ENCODE results near the gene ATF7IP2. TPM values are rescaled to one million over a fixed set of nuclear protein-coding genes. Genes with fewer than 3 reads are reported as not detected.

Gene ATF7IP2
- total and polyA plus RNA-seq, 9 donors, result 3.1 to 10.9 (median 5.3) TPM

DNA sequence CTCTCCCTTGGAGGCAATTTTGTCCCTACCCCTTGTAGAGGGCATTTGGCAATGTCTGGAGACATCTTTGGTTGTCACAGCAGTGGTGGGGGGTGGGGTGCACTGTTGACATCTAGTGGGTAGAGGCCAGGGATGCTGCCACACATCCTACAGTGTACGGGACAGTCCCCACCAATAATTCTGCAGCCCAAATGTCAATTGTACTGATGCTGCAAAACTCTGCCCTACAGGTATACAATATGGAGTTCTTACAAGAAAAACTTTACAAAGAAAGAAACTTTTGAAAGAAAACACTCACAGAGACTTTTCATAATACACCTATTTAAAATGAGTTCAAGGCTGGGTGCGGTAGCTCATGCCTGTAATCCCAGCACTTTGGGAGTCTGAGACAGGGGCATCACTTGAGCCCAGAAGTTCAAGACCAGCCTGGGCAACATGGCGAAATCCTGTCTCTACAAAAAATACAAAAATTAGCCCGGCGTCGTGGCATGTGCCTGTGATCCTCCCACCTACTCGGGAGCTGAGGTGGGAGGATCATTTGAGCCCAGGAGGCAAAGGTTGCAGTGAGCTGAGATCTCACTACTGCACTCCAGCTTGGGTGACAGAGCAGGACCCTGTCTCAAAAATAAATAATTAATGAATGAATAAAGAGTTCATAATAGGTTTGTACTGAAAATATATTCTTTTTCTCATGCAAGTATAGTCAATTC, 135.2 kb downstream of the ATF7IP2 start:
- Histone ChIP-seq H3K4me3 (ENCODE audit: low read length) (no peak overlapping the region), H3K4me1 (ENCODE audit: control insufficient read depth, insufficient read depth, low read length) (no peaks in the 10 kb centered on the region), H3K27ac (ENCODE audit: low read length) (no peak overlapping the region), H3K36me3 (ENCODE audit: control insufficient read depth, insufficient read depth, low read length) (peaks cover 24% of the 10 kb centered on the region), H3K27me3 (ENCODE audit: control insufficient read depth, insufficient read depth, low read length) (no peaks in the 10 kb centered on the region), H3K9me3 (replicated peaks; ENCODE audit: control insufficient read depth, low read depth, low read length) (no peaks in the 10 kb centered on the region)
- no peak for DNase-seq
- WGBS (ENCODE audit: insufficient coverage), result 78% methylated on average over 1 of the region's 7 CpGs

DNA sequence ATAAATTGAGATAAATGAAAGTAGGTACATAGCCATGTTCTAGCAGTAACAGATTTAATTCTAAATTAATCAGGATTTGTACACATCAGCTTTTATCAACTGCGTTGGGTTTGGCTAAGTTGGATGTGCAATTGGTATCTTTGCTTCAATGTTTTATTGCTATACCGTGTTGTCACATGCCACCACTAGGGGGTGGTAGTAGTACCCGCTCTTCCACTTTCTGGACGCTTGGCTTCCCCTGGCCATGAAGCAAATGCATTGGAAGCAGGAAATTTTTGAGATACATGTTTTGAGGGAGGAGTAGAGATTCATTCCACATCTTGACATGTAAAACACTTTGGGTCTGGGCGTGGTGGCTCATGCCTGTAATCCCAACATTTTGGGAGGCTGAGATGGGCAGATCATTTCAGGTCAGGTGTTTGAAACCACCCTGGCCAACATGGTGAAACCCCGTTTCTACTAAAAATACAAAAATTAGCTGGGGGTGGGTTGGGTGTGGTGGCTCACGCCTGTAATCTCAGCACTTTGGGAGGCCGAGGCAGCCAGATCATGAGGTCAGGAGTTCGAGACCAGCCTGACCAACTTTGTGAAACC, 135.9 kb downstream of the ATF7IP2 start:
- Histone ChIP-seq H3K4me1 (ENCODE audit: control insufficient read depth, insufficient read depth, low read length) (no peaks in the 10 kb centered on the region), H3K4me3 (ENCODE audit: low read length) (no peak overlapping the region), H3K27ac (ENCODE audit: low read length) (no peak overlapping the region), H3K27me3 (ENCODE audit: control insufficient read depth, insufficient read depth, low read length) (no peaks in the 10 kb centered on the region), H3K9me3 (replicated peaks; ENCODE audit: control insufficient read depth, low read depth, low read length) (no peaks in the 10 kb centered on the region), H3K36me3 (ENCODE audit: control insufficient read depth, insufficient read depth, low read length) (peaks cover 31% of the 10 kb centered on the region)
- peak; percentile 79 for DNase-seq
- WGBS (ENCODE audit: insufficient coverage), result 0% methylated on average over 2 of the region's 9 CpGs

DNA sequence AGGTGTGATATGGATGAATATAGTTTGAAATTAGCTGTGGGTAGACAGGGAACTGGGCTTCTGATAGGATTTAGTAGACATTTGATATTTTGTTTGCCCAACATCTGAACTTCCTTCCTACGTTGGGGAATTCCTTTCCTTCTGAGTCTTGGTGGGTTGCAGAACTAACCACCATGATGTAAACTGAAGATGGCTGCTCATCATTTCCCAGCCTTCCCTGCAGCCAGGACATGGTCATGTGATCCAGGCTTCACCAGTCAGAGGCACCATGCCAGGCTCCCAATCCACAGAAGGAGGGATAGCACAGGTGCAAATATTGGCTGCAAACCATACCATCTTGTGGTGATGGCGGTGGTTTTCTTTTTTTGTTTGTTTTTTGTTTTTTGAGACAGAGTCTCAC, 137.1 kb downstream of the ATF7IP2 start:
- no peak overlapping the region for H3K4me3 ChIP-seq (ENCODE audit: low read length)
- H3K27ac ChIP-seq (ENCODE audit: low read length), result no peak overlapping the region
- WGBS (ENCODE audit: insufficient coverage), result 80% methylated on average over 1 of the region's 2 CpGs
- H3K27me3 ChIP-seq (ENCODE audit: control insufficient read depth, insufficient read depth, low read length), result no peaks in the 10 kb centered on the region
- H3K4me1 ChIP-seq (ENCODE audit: control insufficient read depth, insufficient read depth, low read length), result no peaks in the 10 kb centered on the region
- DNase-seq, result no peak
- no peaks in the 10 kb centered on the region for H3K9me3 ChIP-seq (replicated peaks; ENCODE audit: control insufficient read depth, low read depth, low read length)
- H3K36me3 ChIP-seq (ENCODE audit: control insufficient read depth, insufficient read depth, low read length), result peaks cover 40% of the 10 kb centered on the region

DNA sequence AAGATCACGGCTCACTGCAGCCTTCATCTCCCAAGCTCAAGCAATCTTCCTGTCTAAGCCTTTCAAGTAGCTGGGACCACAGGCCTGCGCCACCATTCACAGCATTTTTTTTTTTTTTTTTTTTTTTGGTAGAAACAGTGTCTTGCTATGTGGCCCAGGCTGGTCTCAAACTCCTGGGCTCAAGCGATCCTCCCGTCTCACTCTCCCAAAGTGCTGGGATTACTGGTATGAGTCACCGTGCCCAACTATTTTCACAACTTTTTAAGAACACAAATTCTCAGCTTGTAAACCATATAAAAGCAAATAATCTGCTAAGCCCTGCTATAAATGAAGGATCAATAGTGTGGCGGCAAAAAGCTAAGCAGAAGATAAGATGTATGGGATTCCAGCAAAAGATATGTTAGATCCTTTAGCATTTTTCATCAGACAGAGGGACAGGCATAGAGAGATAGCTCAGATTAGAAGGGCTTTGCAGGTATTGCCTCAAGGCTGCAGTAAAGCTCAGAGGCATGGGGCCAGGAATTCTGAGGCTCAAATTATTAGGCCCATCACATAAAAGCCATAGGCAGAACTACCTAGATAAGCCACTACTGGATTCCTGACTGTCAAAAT, 139.5 kb downstream of the ATF7IP2 start:
- 95% methylated on average over 3 of the region's 6 CpGs for WGBS (ENCODE audit: insufficient coverage)
- DNase-seq, result no peak
- Histone ChIP-seq H3K4me3 (ENCODE audit: low read length) (no peak overlapping the region), H3K27ac (ENCODE audit: low read length) (no peak overlapping the region), H3K9me3 (replicated peaks; ENCODE audit: control insufficient read depth, low read depth, low read length) (no peaks in the 10 kb centered on the region), H3K36me3 (ENCODE audit: control insufficient read depth, insufficient read depth, low read length) (peaks cover 53% of the 10 kb centered on the region), H3K4me1 (ENCODE audit: control insufficient read depth, insufficient read depth, low read length) (no peaks in the 10 kb centered on the region), H3K27me3 (ENCODE audit: control insufficient read depth, insufficient read depth, low read length) (no peaks in the 10 kb centered on the region)

DNA sequence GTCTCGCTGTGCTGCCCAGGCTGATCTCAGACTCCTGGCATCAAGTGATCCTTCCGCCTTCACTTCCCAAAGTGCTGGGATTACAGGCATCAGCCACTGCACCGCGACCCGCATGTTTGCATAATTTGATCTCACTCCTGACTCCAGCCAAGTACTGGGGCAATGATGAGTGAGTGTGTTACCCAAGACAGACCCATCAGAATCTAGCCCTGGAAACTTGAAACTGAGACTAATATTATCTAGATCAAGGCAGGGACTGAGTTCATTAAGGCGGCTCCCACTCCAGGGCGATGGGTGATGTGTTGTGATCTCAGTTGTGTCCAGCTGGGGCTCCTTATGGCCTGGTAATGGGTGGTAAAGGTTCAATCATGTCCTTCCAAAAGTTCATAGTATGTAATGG, 141.1 kb downstream of the ATF7IP2 start:
- no CpG with 5 or more reads among the region's 7 CpGs for WGBS (ENCODE audit: insufficient coverage)
- Histone ChIP-seq H3K9me3 (replicated peaks; ENCODE audit: control insufficient read depth, low read depth, low read length) (no peaks in the 10 kb centered on the region), H3K4me3 (ENCODE audit: low read length) (no peak overlapping the region), H3K36me3 (ENCODE audit: control insufficient read depth, insufficient read depth, low read length) (peaks cover 60% of the 10 kb centered on the region), H3K27ac (ENCODE audit: low read length) (no peak overlapping the region), H3K27me3 (ENCODE audit: control insufficient read depth, insufficient read depth, low read length) (no peaks in the 10 kb centered on the region), H3K4me1 (ENCODE audit: control insufficient read depth, insufficient read depth, low read length) (no peaks in the 10 kb centered on the region)
- no peak for DNase-seq

DNA sequence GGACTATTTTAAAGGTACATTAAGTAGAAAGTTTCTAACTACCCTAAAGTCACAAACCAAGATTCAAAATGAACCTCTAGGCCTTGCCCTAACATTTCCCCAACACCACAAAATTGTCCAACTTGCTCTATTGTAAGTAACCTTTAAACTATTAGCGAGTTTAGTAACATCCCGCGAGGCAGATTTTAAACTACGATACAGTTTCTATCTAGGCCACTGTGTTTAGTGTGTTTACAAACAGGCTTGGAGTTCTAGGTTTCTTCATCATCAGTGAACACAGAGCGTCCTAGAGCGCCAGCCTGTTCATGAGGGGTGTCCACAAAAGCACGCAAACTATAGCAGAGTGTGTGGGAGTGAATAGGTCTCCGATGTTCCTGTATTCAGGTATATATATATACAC, 142.8 kb downstream of the ATF7IP2 start:
- Histone ChIP-seq H3K36me3 (ENCODE audit: control insufficient read depth, insufficient read depth, low read length) (peaks cover 65% of the 10 kb centered on the region), H3K27me3 (ENCODE audit: control insufficient read depth, insufficient read depth, low read length) (no peaks in the 10 kb centered on the region), H3K4me1 (ENCODE audit: control insufficient read depth, insufficient read depth, low read length) (no peaks in the 10 kb centered on the region), H3K27ac (ENCODE audit: low read length) (no peak overlapping the region), H3K9me3 (replicated peaks; ENCODE audit: control insufficient read depth, low read depth, low read length) (no peaks in the 10 kb centered on the region), H3K4me3 (ENCODE audit: low read length) (no peak overlapping the region)
- no peak for DNase-seq
- 100% methylated on average over 1 of the region's 8 CpGs for WGBS (ENCODE audit: insufficient coverage)

DNA sequence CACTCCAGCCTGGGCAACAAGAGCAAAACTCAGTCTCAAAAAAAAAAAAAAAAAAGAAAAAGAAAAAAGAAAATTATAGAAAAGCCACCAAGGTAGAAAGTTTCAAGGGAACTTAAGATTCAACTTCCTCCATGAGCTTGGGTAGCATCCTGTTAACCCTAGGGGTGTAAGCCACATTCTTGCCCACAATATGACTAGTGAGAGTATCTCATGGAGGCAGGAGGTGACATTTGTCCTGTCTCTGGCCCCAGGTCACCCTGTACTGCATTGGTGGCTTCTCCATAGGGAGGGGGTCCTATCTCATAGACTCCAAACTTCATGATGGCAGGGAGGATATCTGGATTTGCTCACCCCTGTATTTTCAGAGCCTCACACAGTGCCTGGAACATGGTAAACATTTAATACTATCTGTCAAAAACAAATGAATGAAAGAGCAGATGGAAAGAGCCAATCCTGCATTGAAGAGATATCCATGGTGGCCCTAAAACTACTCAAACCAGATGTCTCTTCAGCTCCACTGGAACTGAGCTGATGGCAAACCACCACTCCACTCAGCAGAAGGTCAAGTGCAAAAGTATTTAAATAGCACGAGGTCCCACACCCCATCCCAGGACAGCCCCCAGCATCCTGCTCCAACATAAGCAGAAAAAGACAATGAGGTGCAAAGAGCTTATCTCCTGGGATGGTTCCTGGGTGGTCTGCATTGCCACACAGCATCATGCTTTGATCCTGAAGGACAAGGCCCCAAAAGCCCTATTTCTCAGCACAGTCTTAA, 144.2 kb downstream of the ATF7IP2 start:
- Histone ChIP-seq H3K27ac (ENCODE audit: low read length) (no peak overlapping the region), H3K4me1 (ENCODE audit: control insufficient read depth, insufficient read depth, low read length) (no peaks in the 10 kb centered on the region), H3K9me3 (replicated peaks; ENCODE audit: control insufficient read depth, low read depth, low read length) (no peaks in the 10 kb centered on the region), H3K27me3 (ENCODE audit: control insufficient read depth, insufficient read depth, low read length) (no peaks in the 10 kb centered on the region), H3K36me3 (ENCODE audit: control insufficient read depth, insufficient read depth, low read length) (peaks cover 60% of the 10 kb centered on the region), H3K4me3 (ENCODE audit: low read length) (no peak overlapping the region)
- 50% methylated on average over 1 of the region's 1 CpG for WGBS (ENCODE audit: insufficient coverage)
- DNase-seq, result no peak

DNA sequence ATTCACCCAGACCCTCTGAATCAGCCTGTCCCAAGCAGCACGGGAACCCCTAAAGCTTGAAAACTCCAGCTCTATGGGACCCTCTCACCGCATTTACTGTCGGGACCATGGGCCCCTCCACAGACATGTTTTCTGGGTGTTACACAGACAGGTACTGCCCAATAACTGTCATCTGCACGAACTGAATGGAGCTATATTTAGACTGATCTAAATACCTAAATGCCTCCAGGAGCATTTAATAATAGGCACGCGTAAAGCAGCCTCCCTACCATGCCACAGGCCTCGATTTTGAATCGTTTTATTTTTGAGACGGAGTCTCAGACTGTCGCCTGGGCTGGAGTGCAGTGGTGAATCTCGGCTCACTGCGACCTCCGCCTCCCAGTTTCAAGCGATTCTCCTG, 144.8 kb downstream of the ATF7IP2 start:
- no peak for DNase-seq
- Histone ChIP-seq H3K4me1 (ENCODE audit: control insufficient read depth, insufficient read depth, low read length) (no peaks in the 10 kb centered on the region), H3K27ac (ENCODE audit: low read length) (no peak overlapping the region), H3K9me3 (replicated peaks; ENCODE audit: control insufficient read depth, low read depth, low read length) (no peaks in the 10 kb centered on the region), H3K36me3 (ENCODE audit: control insufficient read depth, insufficient read depth, low read length) (peaks cover 61% of the 10 kb centered on the region), H3K4me3 (ENCODE audit: low read length) (no peak overlapping the region), H3K27me3 (ENCODE audit: control insufficient read depth, insufficient read depth, low read length) (no peaks in the 10 kb centered on the region)
- WGBS (ENCODE audit: insufficient coverage), result 82% methylated on average over 14 of the region's 14 CpGs

DNA sequence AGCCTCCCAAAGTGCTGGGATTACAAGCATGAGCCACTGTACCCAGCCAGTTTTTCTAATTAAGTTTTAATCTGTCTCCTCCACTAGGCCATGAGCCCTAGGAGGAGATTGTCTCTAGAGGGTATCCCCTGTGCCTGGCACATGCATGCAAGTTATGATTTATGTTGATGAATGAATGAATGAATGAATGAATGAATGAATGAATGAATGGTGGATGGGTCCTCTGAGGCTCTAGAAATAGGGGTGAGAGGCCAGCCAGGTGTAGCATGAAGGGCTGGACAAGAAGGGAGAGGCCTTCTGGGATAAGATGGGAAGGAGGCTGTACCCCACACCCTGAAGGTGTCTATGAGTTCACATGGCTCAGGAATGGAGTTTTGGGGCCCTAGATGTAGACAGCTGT, 145.7 kb downstream of the ATF7IP2 start:
- DNase-seq, result no peak
- H3K36me3 ChIP-seq (ENCODE audit: control insufficient read depth, insufficient read depth, low read length), result peaks cover 62% of the 10 kb centered on the region

More for the DNA sequence above, 145.7 kb downstream of the ATF7IP2 start:
- no peak overlapping the region for H3K4me3 ChIP-seq (ENCODE audit: low read length)
- no peaks in the 10 kb centered on the region for H3K27me3 ChIP-seq (ENCODE audit: control insufficient read depth, insufficient read depth, low read length)
- H3K27ac ChIP-seq (ENCODE audit: low read length), result no peak overlapping the region
- H3K4me1 ChIP-seq (ENCODE audit: control insufficient read depth, insufficient read depth, low read length), result no peaks in the 10 kb centered on the region
- no peaks in the 10 kb centered on the region for H3K9me3 ChIP-seq (replicated peaks; ENCODE audit: control insufficient read depth, low read depth, low read length)
